Adrenal gland (tissue), 5 donors: ENCODE measurements around the gene ABCC5.

ENCODE experiments used
- POLR2A ChIP-seq, 2 donors: fragments of 450-650 bp; IDR thresholded peaks; one replicate each; pipeline ENCODE4 v1.6.1; 2017; ENCODE audit warnings: antibody characterized with exemption in 2 of 2, mild to moderate bottlenecking in 2 of 2, moderate library complexity in 1 of 2
- TF ChIP-seq, protein P1 (sequence below), 6 experiments: fragments of 450-650 bp in 4 of 6; fragments of 200-600 bp in 2 of 6; sonication (generic) in 1 of 6; IDR thresholded peaks; 1 replicate in 5 of 6; 2 replicates in 1 of 6; pipeline versions ENCODE4 v1.5.1 to v1.8.0; 2016 to 2021; ENCODE audit warnings: antibody characterized with exemption in 6 of 6, mild to moderate bottlenecking in 2 of 6, moderate library complexity in 1 of 6
- donor health status: DM: no; HTN: no; CAD: no.

DNA sequence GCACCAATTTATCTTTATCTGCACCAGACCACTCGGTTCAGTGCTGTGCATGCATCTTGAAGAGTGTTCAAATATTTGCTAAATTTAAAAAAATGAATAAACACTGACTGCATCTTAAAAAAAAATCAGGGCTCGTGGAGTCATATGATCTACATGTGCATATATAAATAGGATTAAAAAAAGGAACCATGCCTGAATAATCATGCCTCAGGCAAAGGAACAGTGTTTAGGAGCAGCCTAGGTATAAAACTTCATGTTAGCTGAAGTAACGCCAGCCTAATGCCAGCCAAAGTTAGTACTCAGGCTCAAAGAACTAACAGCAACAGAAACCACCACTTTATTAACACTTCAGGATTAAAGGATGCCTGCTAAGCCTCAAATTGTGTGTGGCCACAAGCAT is 9.5 kb downstream of the ABCC5 start:
- TF ChIP-seq, protein P1, sequence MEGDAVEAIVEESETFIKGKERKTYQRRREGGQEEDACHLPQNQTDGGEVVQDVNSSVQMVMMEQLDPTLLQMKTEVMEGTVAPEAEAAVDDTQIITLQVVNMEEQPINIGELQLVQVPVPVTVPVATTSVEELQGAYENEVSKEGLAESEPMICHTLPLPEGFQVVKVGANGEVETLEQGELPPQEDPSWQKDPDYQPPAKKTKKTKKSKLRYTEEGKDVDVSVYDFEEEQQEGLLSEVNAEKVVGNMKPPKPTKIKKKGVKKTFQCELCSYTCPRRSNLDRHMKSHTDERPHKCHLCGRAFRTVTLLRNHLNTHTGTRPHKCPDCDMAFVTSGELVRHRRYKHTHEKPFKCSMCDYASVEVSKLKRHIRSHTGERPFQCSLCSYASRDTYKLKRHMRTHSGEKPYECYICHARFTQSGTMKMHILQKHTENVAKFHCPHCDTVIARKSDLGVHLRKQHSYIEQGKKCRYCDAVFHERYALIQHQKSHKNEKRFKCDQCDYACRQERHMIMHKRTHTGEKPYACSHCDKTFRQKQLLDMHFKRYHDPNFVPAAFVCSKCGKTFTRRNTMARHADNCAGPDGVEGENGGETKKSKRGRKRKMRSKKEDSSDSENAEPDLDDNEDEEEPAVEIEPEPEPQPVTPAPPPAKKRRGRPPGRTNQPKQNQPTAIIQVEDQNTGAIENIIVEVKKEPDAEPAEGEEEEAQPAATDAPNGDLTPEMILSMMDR (IDR thresholded peaks at IDR 0.05) = no peak
- no peak for TF ChIP-seq POLR2A (IDR thresholded peaks at IDR 0.05)
